NCI-H748 treated with DMSO at 0.1 percent for 48 hours (cell line): ENCODE measurements around the gene THBS1.

Experiments
- DNase-seq: peaks from one replicate; lab custom pipeline; 2025; lab: John Stamatoyannopoulos, UW

Gene THBS1

GRCh38 chr15:39631357-39631756 lies 50.5 kb downstream of the THBS1 start:
- DNase-seq = no peak

DNA sequence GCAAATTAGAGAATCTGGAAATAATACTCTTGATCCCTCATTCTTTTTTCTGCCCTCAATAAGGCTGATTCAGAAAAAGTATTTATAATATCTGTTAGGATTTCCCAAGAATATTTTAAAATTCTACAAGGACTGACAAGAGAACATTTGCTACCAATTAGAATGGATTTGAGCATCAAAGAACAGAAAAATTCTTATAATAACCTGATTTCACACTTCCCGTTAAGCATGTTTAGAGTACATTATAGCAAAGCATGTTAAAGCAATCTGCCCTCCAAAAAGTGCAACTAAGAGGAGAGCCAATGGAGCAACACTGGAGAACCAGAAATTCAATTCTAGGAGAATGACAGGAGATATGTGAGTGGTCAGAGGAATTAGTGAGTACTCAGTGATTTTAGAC lies 57.2 kb downstream of the THBS1 start:
- no peak for DNase-seq

- no peak for DNase-seq
Observed at GRCh38 chr15:39639037-39639436, 58.2 kb downstream of the THBS1 start.

DNA sequence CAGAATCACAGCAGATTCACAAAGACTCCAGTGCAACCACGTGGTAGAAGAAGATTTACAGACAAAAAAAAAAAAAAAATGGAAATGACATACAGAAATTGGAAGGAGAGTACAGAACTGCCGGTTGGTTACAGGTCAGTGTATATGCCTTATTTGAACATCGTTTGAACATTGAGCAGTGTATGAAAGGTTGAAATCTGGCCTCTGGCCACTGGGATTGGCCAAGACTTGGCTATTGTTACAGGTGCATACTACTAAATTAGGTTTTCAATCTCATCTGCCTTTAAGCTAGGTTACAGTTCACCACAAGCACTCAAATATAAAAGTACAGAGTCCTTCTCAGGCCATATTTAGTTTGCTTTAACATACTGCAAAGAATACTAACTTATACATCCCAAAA lies 59.8 kb downstream of the THBS1 start:
- no peak for DNase-seq

DNA sequence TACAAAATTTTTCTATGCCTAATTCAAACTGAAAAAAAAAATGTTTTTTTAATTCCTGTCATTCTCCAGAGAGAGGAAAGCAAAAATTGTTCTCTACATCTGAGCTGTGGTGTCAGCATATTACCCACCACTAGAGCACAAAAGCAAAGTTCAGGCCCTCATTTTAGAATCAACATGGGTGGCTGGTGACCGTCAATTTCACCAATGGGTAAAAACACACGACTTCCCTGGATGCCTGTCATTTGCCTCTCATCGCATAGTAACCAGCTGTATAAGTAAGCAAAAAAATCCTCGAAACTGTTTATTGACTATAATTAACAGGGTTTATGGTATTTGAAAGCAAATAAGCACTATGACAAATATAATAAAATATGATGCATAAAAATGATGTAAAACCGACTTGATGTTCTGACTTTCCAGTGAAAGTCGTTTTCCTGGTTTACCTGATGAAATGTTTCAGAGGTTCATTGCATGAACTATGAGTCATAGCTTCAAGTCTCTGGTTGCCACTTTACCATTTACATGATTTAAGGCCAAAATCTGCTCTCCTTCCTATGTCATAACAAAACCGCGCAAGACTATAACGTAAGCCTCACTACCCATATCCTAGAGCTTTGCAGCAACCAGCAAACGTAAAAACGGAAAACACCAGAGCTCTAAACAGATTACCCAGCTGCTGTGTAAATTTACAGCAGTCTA lies 60.5 kb downstream of the THBS1 start:
- no peak for DNase-seq

DNA sequence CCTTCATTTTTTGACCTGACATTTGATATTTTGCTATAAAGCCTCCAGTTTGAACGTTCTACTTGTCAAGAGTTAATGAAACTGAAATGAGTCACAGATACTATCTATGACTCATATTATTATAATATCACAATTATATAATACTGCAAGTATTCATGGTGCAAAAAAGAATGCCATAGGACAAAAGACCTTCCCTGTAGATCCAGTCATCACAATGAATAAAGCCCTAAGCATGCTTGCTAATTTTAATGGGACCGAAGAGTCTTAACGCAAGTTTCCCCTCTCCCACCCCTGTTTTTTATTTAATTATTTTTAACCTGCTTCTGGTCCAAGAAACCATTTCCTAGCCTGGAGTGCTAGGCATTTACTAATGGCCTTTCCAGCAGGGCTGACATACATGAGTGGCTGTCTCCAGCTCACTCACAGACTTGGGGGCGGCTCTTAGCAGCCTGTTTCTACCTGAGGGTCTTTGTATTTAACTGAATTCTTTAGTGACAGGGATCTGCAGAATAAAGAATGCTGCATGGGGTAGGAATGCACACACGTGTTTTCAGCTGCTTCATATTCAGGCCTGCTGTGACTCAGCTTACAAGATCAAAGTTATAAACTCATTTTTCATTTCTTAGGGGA lies 61.2 kb downstream of the THBS1 start:
- DNase-seq = no peak

DNA sequence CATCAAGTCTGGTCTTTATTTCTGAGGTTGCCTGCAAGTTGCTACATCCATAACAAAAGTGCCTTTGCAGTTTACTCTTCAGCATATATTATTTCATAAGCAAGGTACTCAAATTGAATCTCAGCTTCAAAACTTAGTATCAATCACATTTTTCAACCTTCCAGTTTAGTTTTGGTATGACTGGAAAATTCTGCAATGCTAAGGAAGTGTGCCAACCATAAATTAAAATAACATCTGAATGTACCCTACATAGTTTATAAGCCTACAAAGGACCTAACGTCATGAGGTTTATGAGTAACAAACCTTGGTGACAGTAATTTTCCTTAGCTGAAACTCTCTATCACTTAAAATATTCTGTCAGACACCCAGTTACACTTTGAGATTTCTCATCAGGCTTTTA lies 62.8 kb downstream of the THBS1 start:
- DNase-seq = no peak

GRCh38 chr15:39644136-39644535 lies 63.3 kb downstream of the THBS1 start:
- DNase-seq = no peak

- no peak for DNase-seq
Observed at GRCh38 chr15:39645138-39645975, 64.5 kb downstream of the THBS1 start.

DNA sequence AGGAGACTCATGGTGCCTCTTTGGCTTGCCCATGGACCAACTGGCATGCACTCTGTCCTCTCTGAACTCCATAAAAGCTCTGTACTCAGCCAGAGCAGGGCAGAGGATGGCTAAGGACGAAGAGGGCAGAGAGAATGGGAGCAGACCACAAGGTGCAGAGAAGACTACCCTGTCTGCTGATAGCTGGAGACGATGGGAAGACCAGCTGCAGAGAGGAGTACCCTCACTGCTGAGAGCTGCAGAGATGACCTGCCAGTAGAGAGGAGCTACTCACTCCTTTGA lies 65.0 kb downstream of the THBS1 start:
- DNase-seq = no peak

- no peak for DNase-seq
Observed at GRCh38 chr15:39646425-39646824, 65.5 kb downstream of the THBS1 start.
